WERI-Rb-1 (cell line): Measurements from ENCODE around the gene GNG13.

ENCODE experiments used
- DNase-seq: peaks from one replicate; pipeline ENCODE4 v3.0.0-alpha.2; 2020
- H3K27ac ChIP-seq: fragments of 250-450 bp; sonication (Bioruptor Pico); 2 replicates; pipeline ENCODE4 v1.5.1; 2020; ENCODE audit warnings: mild to moderate bottlenecking, moderate library complexity
- H3K27me3 ChIP-seq: fragments of 250-450 bp; sonication (Bioruptor Pico); 2 replicates; pipeline ENCODE4 v1.5.1; 2021; ENCODE audit warnings: mild to moderate bottlenecking, low read depth, moderate library complexity; ENCODE audit not compliant: insufficient read depth, severe bottlenecking
- H3K36me3 ChIP-seq: fragments of 250-450 bp; sonication (Bioruptor Pico); 2 replicates; pipeline ENCODE4 v1.5.1; 2020; ENCODE audit warnings: mild to moderate bottlenecking, moderate library complexity
- H3K4me3 ChIP-seq: 2 replicates; pipeline ENCODE4 v1.5.1; 2011; ENCODE audit warnings: low read depth, mild to moderate bottlenecking, control low read depth, low read length
- H3K9me3 ChIP-seq: fragments of 250-450 bp; sonication (Bioruptor Pico); 2 replicates; pipeline ENCODE4 v1.5.1; 2021; ENCODE audit warnings: mild to moderate bottlenecking, moderate library complexity; ENCODE audit not compliant: severe bottlenecking
- CTCF ChIP-seq: IDR thresholded peaks from 2 replicates; pipeline ENCODE4 v1.5.1; 2011; ENCODE audit warnings: low read depth, mild to moderate bottlenecking, control low read depth, inconsistent platforms, low read length

GNG13 gene

GRCh38 chr16:763369-764183 is 37.0 kb downstream of the GNG13 start:
- no peaks in the 10 kb centered on the region for H3K27me3 ChIP-seq
- no peak for DNase-seq
- no peaks in the 10 kb centered on the region for H3K36me3 ChIP-seq
- no peak for TF ChIP-seq CTCF
- H3K4me3 ChIP-seq, result no peak overlapping the region
- no peak overlapping the region for H3K27ac ChIP-seq
- no peaks in the 10 kb centered on the region for H3K9me3 ChIP-seq

- no peak for DNase-seq
- H3K27ac ChIP-seq, result no peak overlapping the region
- H3K27me3 ChIP-seq, result no peaks in the 10 kb centered on the region
- no peak for TF ChIP-seq CTCF
- no peaks in the 10 kb centered on the region for H3K36me3 ChIP-seq
- no peak overlapping the region for H3K4me3 ChIP-seq
- no peaks in the 10 kb centered on the region for H3K9me3 ChIP-seq
Measured at GRCh38 chr16:762595-763268, 37.8 kb downstream of the GNG13 start.

DNA sequence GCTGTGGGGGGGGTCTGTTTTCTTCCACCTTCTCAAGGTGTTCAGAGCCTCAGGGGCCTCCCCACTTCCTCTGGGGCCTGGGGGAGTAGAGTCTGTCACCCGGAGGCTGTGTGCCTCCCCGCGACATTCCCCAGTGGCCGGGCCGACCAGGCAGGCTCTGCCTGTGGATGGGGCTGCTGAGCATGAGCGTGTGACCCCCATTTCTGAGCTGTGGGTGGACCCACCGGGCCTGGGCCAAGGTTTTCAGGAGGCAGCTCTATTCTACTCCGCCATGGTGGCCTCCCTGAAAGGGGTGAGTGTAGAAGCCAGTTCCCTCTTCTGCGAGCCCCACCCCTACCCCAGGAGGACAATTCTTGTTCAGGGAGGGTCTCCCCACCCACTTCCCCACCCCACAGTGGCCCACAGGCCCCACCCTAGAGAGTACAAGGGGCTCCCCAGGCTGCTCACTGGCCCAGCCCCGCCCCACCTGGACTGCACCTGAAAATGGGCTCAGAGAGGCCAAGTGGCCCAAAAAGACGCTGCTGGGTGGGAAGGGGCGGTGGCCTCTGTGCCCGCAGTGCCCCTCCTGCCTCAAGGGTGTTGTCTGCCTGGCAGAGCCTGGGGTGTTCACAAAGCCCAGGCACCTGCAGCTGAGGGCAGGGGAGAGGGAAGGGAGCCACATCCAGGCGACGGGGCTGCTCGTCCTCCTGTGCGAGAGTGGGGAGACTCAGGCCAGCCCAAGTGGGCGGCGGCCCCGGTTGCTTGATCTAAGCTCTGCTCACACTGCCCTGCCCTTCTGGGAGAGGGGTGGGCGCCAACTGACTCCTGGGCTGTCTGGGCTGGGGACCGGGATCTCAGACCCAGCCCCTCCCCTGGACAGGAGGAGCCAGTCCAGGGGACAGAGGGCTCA is 38.7 kb downstream of the GNG13 start:
- no peak overlapping the region for H3K27ac ChIP-seq
- H3K4me3 ChIP-seq, result no peak overlapping the region
- DNase-seq, result peak; percentile 56
- no peaks in the 10 kb centered on the region for H3K27me3 ChIP-seq
- no peaks in the 10 kb centered on the region for H3K36me3 ChIP-seq
- no peaks in the 10 kb centered on the region for H3K9me3 ChIP-seq
- no peak for TF ChIP-seq CTCF

DNA sequence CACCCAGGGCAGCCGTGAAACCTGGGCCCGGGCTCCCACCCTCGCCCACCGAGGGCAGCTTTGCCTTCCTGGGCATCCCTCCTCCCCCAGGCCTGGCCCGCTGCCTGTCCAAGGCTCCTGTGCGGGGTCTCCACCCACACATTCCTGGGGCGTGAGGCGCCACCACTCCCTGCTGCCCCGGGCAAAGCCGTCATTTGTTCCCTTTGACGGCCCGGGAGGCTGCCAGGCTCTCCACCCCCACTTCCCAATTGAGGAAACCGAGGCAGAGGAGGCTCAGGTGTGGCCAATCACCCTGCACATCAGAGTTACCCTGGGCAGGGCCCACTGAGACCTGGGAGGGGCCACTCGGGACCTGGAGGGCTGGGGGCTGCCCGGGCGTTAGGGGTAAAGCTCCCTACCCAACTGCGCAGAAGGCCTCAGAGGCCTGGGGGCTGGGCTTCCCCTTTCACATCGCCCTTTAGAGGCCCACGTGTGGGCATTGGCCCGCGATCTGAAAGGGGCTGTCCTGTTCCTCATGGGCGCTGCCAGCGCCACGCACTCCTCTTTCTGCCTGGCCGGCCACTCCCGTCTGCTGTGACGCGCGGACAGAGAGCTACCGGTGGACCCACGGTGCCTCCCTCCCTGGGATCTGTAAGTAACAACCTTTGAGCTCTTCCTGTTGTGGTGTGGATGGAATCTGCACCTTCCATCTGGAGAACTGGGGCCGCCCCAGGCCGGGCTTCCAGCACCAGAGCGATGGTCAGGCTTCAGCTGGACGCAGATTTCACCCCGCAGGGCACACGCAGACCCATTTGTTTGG is 39.8 kb downstream of the GNG13 start, which contains the start of gene MSLN:
Gene MSLN (plus strand): TSS at position 190 of the 799 bp plus-strand sequence. CDS start 1,947 bp downstream, outside the sequence.
- no peak within 1 kb of the TSS; the same call in 1 of the 2 replicates for H3K27ac ChIP-seq

More for the DNA sequence above, 39.8 kb downstream of the GNG13 start, which contains the start of gene MSLN:
- no peak for DNase-seq
- H3K4me3 ChIP-seq, result no peak within 1 kb of the TSS
- H3K36me3 ChIP-seq, result no peaks in the 10 kb centered on the region
- no peaks in the 10 kb centered on the region for H3K27me3 ChIP-seq
- no peaks in the 10 kb centered on the region for H3K9me3 ChIP-seq
- TF ChIP-seq CTCF, result no peak
